Natural killer cell (primary cell): ENCODE measurements around the gene DNTTIP2. TPM values are rescaled to one million over a fixed set of nuclear protein-coding genes. Genes with fewer than 3 reads are reported as not detected.

ENCODE experiments used
- ATAC-seq, 3 donors: fragments of 150-1000 bp in 2 of 3; fragments of 200-7000 bp in 1 of 3; cut with Tn5 transposase; 1 replicate in 1 of 3; 2 replicates in 2 of 3; pipeline ENCODE4 v1.10.0; 2021; ENCODE audit warnings: mild to moderate bottlenecking in 2 of 3, moderate library complexity in 2 of 3
- DNase-seq, 2 donors: peaks; one replicate each; pipeline versions ENCODE4 v3.0.0 to v3.0.0-alpha.2; 2013 to 2021; ENCODE audit warnings: mixed read lengths in 1 of 2
- H3K27ac ChIP-seq: one replicate; pipeline ENCODE4 v1.5.1; 2013; ENCODE audit warnings: mild to moderate bottlenecking, low read length
- H3K27me3 ChIP-seq: one replicate; pipeline ENCODE4 v1.6.1; 2013; ENCODE audit warnings: low read length; ENCODE audit not compliant: control insufficient read depth, insufficient read depth
- H3K36me3 ChIP-seq: one replicate; pipeline ENCODE4 v1.6.1; 2013; ENCODE audit warnings: low read length; ENCODE audit not compliant: control insufficient read depth, insufficient read depth
- H3K4me1 ChIP-seq: one replicate; pipeline ENCODE4 v1.6.1; 2013; ENCODE audit warnings: low read length; ENCODE audit not compliant: control insufficient read depth, insufficient read depth
- H3K4me3 ChIP-seq: one replicate; pipeline ENCODE4 v1.5.1; 2013; ENCODE audit warnings: low read length
- H3K9me3 ChIP-seq: one replicate; pipeline ENCODE4 v1.6.1; 2013; ENCODE audit warnings: low read length; ENCODE audit not compliant: control insufficient read depth, insufficient read depth
- H3K27ac Mint-ChIP-seq, 2 donors: one replicate each; pipeline ENCODE4 v1.8.0; 2022; ENCODE audit warnings: mild to moderate bottlenecking in 2 of 2, mixed read lengths in 2 of 2, moderate library complexity in 1 of 2
- H3K27me3 Mint-ChIP-seq, 2 donors: one replicate each; pipeline ENCODE4 v1.8.0; 2022; ENCODE audit warnings: low read depth in 2 of 2, mixed read lengths in 2 of 2
- H3K36me3 Mint-ChIP-seq: one replicate; pipeline ENCODE4 v1.8.0; 2022; ENCODE audit warnings: mixed read lengths
- H3K4me1 Mint-ChIP-seq, 2 donors: one replicate each; pipeline ENCODE4 v1.8.0; 2022; ENCODE audit warnings: mixed read lengths in 2 of 2
- H3K4me3 Mint-ChIP-seq: one replicate; pipeline ENCODE4 v1.8.0; 2022; ENCODE audit warnings: mild to moderate bottlenecking, moderate library complexity, mixed read lengths
- H3K9me3 Mint-ChIP-seq, 2 donors: one replicate each; pipeline ENCODE4 v1.8.0; 2022; ENCODE audit warnings: mixed read lengths in 2 of 2
- CTCF ChIP-seq: fragments of 200-600 bp; IDR thresholded peaks from one replicate; pipeline ENCODE4 v1.8.0; 2022; ENCODE audit warnings: antibody characterized with exemption
- WGBS: methylation state at CpG from one replicate; pipeline ENCODE4 v1.1.7; 2013; ENCODE audit warnings: missing lambda C conversion rate; ENCODE audit not compliant: insufficient coverage; 5-methylcytosine and 5-hydroxymethylcytosine counted together
- intact Hi-C: fragments of 100-400 bp; cut with micrococcal nuclease; formaldehyde crosslinking; loops from one replicate; pipeline ENCODE4 v1.14.2; 2022
- total RNA-seq, 4 donors: library from RNA; stranded (reverse); fragments of 120-200 nt in 1 of 4; gene quantifications; one replicate each; pipeline versions ENCODE4 v1.2.3 to v1.2.4, GENCODE V29; 2013 to 2022

Gene DNTTIP2
- total RNA-seq, 3 donors from 2014 or later (not counting 1 experiment from before 2014, with no cell fraction given) = 88.5 to 104 (median 97.3) TPM

- H3K4me1 Mint-ChIP-seq = peaks cover 23 to 31% of the 10 kb centered on the region in 2 donors
- no peak overlapping the region for H3K27ac Mint-ChIP-seq
- intact Hi-C loops = no loop called here
- 88% methylated on average over 10 of the region's 10 CpGs for WGBS
- ATAC-seq (no peak), DNase-seq (no peak)
- H3K4me3 Mint-ChIP-seq = no peak overlapping the region
- no peaks in the 10 kb centered on the region for H3K9me3 Mint-ChIP-seq
- no peak for TF ChIP-seq CTCF
- no peaks in the 10 kb centered on the region for H3K36me3 Mint-ChIP-seq
- Histone ChIP-seq H3K4me3 (no peak overlapping the region), H3K4me1 (peaks cover 16% of the 10 kb centered on the region), H3K27ac (no peak overlapping the region), H3K27me3 (no peaks in the 10 kb centered on the region), H3K36me3 (no peaks in the 10 kb centered on the region), H3K9me3 (no peaks in the 10 kb centered on the region)
- peaks cover 0 to 3% of the 10 kb centered on the region in 2 donors for H3K27me3 Mint-ChIP-seq
These were observed 58.2 kb downstream of the DNTTIP2 start for GRCh38 chr1:93820554-93821422.

GRCh38 chr1:93818570-93818959, 60.4 kb downstream of the DNTTIP2 start:
- H3K27ac Mint-ChIP-seq = peak overlapping the region; percentile 70 to 86
- H3K36me3 Mint-ChIP-seq = no peaks in the 10 kb centered on the region
- H3K27ac ChIP-seq = peak overlapping the region; percentile 12

DNA sequence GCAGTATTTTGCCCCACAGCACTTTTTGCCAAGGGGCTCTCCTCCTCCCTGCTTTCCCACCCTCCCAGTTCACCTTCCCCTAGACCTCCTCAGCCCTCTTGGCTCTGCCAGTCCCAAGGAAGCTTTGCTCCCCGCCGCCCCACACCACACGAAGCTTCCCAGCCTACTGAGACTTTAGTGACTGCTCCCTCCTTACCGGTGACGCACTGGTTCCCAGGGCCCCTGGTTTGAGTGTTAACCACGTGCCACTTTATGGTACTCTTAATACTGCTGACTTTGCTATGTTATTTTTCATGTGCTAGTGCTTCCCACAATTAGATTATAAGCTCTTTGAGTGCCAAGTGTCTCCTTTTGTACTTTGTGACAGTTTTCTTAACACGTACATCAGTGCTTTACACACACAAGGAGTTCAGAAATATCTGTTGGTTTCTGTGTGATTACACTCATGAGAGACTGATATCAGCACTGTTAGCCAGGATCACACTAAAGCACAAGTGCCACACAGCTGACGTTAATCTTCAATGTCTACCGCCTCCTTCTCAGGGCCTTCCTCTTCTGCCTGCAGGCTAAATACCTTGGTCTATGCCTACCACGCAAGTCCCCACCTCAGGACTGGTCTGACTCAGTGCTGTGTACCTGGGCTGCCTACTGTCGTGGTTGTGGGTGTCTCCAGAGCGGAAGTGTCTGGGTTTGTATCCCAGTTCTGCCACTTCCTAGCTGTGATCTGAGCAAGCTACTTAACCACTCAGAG, 61.0 kb downstream of the DNTTIP2 start:
- ATAC-seq = peak; percentile 73 to 82 (median 76)
- 35% methylated on average over 12 of the region's 12 CpGs for WGBS
- Histone ChIP-seq H3K27ac (peak overlapping the region; percentile 12), H3K4me1 (peaks cover 16% of the 10 kb centered on the region), H3K4me3 (no peak overlapping the region), H3K36me3 (no peaks in the 10 kb centered on the region), H3K27me3 (no peaks in the 10 kb centered on the region), H3K9me3 (no peaks in the 10 kb centered on the region)
- Mint-ChIP-seq H3K27ac (peak overlapping the region; percentile 70 to 86), H3K9me3 (no peaks in the 10 kb centered on the region), H3K27me3 (no peaks in the 10 kb centered on the region), H3K36me3 (no peaks in the 10 kb centered on the region), H3K4me1 (peaks cover 22 to 23% of the 10 kb centered on the region in 2 donors), H3K4me3 (peak overlapping the region; percentile 45)
- DNase-seq = peak; percentile 42 to 60
- TF ChIP-seq CTCF = no peak
- intact Hi-C loops = loop anchor here (2.0 kb wide), 1 partner anchor 61 kb away; the partner anchor contains the start of gene DNTTIP2

More at GRCh38 chr1:93818570-93818959, 60.4 kb downstream of the DNTTIP2 start:
- H3K36me3 ChIP-seq = no peaks in the 10 kb centered on the region
- DNase-seq = no peak
- no peaks in the 10 kb centered on the region for H3K27me3 ChIP-seq
- ATAC-seq = no peak
- H3K4me3 ChIP-seq = no peak overlapping the region
- no peak for TF ChIP-seq CTCF
- Mint-ChIP-seq H3K9me3 (no peaks in the 10 kb centered on the region), H3K4me1 (peaks cover 22 to 23% of the 10 kb centered on the region in 2 donors), H3K27me3 (no peaks in the 10 kb centered on the region), H3K4me3 (no peak overlapping the region)
- intact Hi-C loops = loop anchor here (2.0 kb wide), 1 partner anchor 60 kb away; the partner anchor contains the start of gene DNTTIP2
- peaks cover 16% of the 10 kb centered on the region for H3K4me1 ChIP-seq
- H3K9me3 ChIP-seq = no peaks in the 10 kb centered on the region
